ENCODE data around the gene KLHL29.

KLHL29 gene

GRCh38 chr2:23452853-23453420 is 68.0 kb downstream of the KLHL29 start:
- no peak for DNase-seq

- no peak for DNase-seq
Measured at GRCh38 chr2:23453432-23453831, 68.5 kb downstream of the KLHL29 start.

- no peak for DNase-seq
Measured at GRCh38 chr2:23453836-23454460, 69.0 kb downstream of the KLHL29 start.

- DNase-seq: no peak
Measured at GRCh38 chr2:23454501-23455120, 69.6 kb downstream of the KLHL29 start.

- no peak for DNase-seq
Measured at GRCh38 chr2:23456396-23456795, 71.4 kb downstream of the KLHL29 start.

- no peak for DNase-seq
Measured at GRCh38 chr2:23456881-23457760, 72.1 kb downstream of the KLHL29 start.

- DNase-seq: no peak
Measured at GRCh38 chr2:23457990-23458682, 73.2 kb downstream of the KLHL29 start.

- DNase-seq: no peak
Measured at GRCh38 chr2:23459032-23459431, 74.1 kb downstream of the KLHL29 start.

- no peak for DNase-seq
Measured at GRCh38 chr2:23460228-23460627, 75.2 kb downstream of the KLHL29 start.

GRCh38 chr2:23460993-23461392 is 76.0 kb downstream of the KLHL29 start:
- DNase-seq: no peak

GRCh38 chr2:23464156-23464555 is 79.2 kb downstream of the KLHL29 start:
- no peak for DNase-seq

GRCh38 chr2:23464905-23465537 is 80.0 kb downstream of the KLHL29 start:
- DNase-seq: no peak

GRCh38 chr2:23465936-23466335 is 81.0 kb downstream of the KLHL29 start:
- DNase-seq: no peak

GRCh38 chr2:23467618-23468017 is 82.6 kb downstream of the KLHL29 start:
- DNase-seq: no peak

GRCh38 chr2:23468474-23469141 is 83.6 kb downstream of the KLHL29 start:
- no peak for DNase-seq

GRCh38 chr2:23469142-23469540 is 84.2 kb downstream of the KLHL29 start:
- no peak for DNase-seq

GRCh38 chr2:23475036-23475435 is 90.1 kb downstream of the KLHL29 start:
- no peak for DNase-seq

GRCh38 chr2:23475473-23475872 is 90.5 kb downstream of the KLHL29 start:
- DNase-seq: no peak

- no peak for DNase-seq
Measured at GRCh38 chr2:23476786-23477185, 91.8 kb downstream of the KLHL29 start.

GRCh38 chr2:23477392-23477791 is 92.4 kb downstream of the KLHL29 start:
- DNase-seq: no peak

GRCh38 chr2:23478087-23478932 is 93.3 kb downstream of the KLHL29 start:
- no peak for DNase-seq

All from NCI-H2029 (cell line).